CD4-positive, alpha-beta T cell treated with Interleukin-6 for 4 hours (primary cell): Measurements from ENCODE around the gene EFCAB12.

Source experiments
- DNase-seq: peaks from one replicate; pipeline ENCODE4 v3.0.0-alpha.2; 2020; ENCODE audit warnings: mixed read lengths

Gene EFCAB12

DNA sequence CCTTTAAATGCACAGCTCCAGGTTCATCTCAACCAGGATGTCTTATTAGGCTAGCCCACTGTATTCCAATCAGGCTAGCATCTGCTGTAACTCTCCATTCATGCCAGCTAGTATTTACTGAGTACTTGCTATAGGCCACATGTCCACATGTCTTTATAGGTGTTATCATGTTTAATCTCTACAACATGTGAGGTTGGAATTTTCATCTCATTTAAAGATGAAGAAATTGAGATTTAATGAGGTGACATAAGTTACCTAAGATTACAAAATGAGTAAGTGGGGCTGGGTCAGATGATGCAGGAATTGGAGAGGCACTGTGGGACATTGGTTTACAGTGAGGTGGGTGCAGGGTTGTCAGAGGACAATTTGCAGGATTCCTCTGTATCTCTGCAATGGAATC is 14.5 kb upstream of the EFCAB12 start:
- no peak for DNase-seq

DNA sequence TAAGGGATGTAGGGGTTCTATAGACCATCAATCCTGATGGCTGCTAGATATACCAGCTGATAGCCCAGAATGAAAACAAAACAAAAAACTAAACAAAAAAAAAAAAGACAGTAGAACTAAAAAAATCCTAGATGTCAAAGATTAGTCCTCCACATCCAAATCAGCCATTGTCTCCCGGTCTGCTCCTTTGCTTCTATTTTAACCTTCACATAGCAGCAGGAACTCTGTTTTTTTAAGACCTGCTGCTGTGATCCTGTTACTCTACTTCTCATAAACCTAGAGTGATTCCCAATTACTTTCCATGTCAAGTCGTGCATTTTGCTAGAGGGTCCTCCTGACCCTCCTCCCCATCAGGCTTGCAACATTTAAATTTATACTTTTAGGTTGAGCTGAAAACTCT is 14.1 kb upstream of the EFCAB12 start:
- DNase-seq: no peak

GRCh38 chr3:129441782-129442181 is 13.3 kb upstream of the EFCAB12 start:
- no peak for DNase-seq

DNA sequence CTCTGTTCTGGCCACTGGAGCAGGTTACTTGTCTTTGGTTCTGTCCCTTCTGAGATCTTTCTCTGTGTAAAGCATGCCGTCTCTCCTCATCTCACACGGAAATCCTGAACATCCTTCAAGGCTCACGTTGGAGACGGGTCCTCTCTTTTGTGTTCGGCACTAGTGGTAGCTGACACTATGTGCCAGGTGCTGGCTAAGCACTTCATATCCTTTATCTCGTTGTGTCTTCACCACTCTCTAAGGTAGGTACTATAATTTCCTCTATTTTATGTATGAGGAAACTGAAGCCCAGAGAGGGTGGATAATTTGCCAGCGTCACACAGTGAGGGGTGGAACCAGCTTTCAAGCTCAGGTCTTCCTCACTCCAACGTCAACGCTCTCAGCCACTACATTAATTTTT is 12.8 kb upstream of the EFCAB12 start:
- peak; percentile 44 for DNase-seq

DNA sequence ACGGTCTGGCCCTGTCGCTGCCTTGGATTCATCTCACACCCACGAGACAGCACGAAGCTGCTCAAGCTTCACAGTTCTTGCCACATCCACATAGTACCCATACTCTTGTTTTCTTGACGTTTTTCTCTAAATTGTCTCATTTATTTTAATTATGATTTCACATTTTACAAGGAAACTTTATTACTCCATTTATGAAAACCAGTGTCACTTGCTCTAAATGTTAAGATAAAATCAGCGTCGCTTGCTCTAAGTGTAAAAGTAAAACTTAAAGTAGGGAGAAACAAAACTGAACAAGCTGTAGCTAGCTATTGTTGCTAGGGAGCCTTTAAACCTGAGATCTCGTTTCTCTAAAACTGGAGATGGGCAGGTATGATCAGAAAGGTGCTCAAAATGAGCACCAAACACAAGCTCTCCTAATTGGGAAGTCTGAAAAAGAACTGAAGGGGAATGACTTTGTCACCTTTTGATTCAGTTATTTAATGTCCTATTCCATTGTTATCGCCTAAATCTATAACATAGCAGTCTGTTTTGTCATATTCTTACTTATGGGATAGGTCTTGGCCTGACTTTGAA is 12.3 kb upstream of the EFCAB12 start:
- DNase-seq: no peak

GRCh38 chr3:129439817-129440617 is 11.6 kb upstream of the EFCAB12 start, which contains the start of the genes IFT122 and MBD4:
TSS of gene IFT122 (plus strand) at chr3:129440224. CDS start at chr3:129440331, 107 bp downstream.
TSS of gene MBD4 (minus strand) at chr3:129439948. CDS start at chr3:129439833, 115 bp downstream.
- peak; percentile 99 for DNase-seq

GRCh38 chr3:129439226-129439816 is 10.9 kb upstream of the EFCAB12 start:
- peak; percentile 58 for DNase-seq

DNA sequence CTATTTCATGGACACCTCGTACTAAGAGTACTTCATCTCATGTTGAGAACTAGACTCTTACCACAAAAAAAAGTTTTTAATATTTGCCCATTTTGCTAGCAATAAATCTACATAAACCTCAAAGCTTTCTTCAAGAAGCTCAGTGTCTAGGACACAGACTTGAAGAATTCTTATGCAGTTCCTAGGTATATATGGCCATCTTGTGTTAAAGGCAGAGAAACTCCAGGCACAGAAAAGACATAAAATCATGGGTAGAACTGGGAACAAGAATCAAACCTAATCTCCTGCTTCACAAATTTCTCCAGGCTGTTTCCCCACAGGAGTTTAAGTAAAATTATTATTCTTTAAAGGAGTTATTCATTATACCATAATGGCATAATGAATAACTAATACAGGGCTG is 6.9 kb upstream of the EFCAB12 start:
- no peak for DNase-seq

GRCh38 chr3:129434140-129434539 is 5.7 kb upstream of the EFCAB12 start:
- DNase-seq: no peak

DNA sequence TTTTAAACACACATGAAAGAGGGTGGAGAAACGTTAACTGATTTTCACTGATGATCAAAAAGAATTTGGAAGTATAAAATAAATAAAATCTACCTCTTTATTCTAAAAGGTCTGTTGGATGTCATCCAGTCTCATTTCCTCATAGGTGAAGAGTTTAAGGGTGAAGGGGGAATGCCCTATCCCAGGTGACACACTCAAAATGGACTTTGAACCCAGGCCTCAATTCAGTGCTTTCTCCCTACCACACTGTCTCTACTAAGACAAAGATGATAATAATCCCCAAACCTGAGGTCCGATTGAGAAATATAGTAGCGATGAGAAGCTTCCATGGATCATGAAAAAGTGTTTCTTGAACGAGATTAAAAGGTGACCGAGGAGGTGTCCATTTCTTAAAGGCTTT is 5.1 kb upstream of the EFCAB12 start:
- no peak for DNase-seq

DNA sequence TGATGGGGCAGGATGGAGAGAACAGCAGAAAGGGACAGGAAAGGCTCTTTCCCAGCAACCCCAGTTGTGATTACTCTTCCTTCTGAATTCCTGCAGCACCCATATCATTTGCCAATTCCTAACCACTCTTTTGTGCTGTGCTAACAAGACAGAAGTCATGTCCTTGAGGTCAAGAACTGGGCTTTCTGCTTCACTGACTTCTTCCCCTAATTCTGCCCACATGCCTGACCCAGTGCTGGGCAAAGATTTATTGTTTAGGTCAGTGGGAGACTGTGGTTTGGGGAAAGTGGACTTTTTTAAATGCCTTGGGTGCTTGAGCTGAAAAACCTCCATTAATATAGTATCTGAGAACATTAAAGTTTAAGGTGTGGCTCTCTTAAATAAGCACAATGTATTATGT is 4.2 kb upstream of the EFCAB12 start:
- no peak for DNase-seq

DNA sequence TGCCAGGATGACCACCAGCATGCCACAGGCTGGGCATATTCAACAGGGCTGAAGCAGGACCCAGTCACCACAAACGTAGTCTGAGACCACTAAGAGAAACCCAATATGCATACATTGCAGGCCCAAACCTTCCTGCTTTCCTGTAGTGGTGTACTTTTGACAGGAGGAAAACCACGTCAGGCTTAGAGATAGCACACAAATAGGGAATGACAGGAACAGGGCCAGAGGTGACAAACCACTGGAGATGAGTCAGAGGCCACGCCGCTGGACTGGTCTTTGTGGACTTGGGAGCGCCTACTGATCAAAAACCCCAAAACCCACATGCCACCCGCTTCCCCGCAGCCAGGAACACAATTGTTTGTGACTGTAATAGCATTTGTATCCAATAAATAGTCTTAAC is 3.6 kb upstream of the EFCAB12 start:
- no peak for DNase-seq

- no peak for DNase-seq
These were observed 1.2 kb upstream of the EFCAB12 start for GRCh38 chr3:129429602-129430001.

DNA sequence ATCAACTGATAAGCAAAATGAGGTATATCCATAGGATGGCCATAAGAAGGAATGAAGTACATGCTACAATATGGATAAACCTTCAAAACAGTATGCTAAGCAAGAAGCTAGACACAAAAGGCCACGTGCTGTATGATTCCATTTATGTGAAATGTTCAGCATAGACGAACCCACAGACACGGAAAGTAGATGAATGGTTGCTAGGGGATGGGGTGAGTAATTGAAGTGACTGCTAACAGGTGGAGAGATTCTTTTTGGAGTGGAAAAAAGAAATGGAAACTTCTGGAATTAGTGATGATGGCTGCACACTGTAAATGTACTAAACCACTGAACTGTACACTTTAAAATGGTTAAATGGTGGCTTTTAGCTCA is 630 bp upstream of the EFCAB12 start:
- DNase-seq: no peak

DNA sequence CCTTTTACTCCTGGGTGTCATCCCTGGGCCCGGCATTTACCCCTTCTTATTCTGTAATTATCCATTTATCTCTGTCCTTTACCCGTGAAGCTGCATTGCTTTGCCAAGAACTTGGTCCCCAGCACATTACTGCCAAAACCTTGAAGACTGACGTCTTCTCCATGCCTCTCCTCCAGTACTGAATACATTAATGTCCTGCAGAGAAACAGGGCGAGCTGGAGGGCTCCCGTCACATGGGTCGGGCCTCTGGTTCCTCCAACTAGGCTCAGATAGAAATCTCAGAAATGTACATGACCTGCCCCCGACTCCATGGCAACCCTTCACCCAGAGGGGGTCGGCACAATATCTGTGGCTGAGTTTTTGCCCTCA is 445 bp downstream of the EFCAB12 start:
- no peak for DNase-seq

DNA sequence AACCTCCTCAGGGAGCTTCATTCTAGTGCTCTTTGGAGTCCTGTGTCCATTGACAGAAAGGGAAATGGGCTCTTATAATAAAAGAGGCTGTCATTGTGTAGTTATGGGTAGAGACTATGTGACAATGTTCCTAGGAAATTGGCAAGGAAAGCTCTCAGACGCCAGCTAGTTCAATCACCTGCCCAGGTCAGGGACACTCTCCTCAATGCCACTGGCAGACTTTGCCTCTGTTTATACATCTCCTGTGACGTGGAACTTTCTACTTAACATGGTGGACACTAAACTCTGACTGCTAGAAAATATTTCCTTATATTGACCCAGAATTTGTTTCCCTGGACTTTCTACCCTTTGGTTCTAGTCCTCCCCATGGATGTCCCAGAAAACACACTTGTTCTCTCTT is 2.8 kb downstream of the EFCAB12 start:
- no peak for DNase-seq

DNA sequence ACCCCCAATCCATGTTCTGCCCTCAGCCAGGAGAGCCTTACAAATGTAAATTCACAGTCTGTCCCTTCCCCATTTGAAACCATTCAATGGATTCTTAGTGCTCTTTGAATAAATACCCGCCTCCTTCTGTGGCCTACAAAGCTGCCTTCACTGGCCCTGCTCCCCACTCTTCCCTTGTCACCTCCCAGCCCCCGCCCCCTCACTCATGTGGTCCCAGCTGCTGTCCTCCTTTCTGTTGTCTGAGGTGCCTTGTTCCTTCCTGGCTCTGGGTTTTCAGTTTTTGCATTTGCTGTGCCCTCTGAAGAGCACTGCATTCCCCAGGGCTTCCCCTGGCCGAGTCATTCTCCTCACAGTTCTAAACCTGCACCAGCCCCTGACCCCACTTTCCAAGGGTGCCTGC is 3.2 kb downstream of the EFCAB12 start:
- DNase-seq: no peak

DNA sequence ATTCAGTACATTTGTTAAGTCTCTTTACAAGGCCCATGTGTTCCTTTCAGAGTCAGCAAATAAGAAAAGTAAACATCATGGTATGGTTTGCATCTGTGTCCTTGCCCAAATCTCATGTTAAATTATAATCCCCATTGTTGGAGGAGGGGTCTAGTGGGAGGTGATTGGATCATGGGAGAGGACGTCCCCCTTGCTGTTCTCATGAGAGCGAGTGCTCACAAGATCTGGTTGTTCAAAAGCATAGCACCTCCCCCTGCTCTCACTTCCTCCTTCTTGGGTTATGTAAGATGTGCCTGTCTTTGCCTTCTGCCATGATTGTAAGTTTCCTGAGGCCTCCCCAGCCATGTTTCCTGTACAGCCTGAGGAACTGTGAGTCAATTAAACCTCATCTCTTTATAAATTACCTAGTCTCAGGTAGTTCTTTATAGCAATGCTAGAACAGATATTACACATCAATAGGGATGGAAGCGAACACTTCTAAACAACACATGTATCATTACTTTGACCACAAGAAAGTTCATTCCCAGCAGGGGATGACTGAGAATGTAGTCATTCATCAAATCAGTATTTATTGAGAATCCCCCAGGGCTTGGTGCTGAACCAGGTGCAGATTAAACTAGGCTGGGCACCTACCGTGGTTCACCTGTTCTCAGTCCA is 4.1 kb downstream of the EFCAB12 start:
- DNase-seq: no peak

DNA sequence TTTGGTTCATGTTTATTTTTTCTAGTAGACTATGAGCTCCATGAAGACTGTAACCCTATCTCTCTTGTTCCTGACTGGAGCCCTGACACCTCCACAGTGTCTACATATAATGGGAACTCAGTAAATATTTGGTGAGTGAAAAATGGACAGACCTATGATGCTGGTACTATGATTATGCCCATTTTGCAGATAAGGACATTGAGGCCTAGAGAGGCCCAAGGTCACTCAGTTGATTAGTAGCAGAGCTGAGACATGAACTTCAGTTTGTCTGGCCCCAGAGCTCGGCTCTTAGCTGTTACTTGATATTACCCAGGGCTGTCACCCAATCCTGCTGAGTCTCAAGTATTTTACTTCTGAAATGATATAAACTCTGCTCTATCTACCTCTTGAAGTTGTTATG is 5.5 kb downstream of the EFCAB12 start:
- no peak for DNase-seq

DNA sequence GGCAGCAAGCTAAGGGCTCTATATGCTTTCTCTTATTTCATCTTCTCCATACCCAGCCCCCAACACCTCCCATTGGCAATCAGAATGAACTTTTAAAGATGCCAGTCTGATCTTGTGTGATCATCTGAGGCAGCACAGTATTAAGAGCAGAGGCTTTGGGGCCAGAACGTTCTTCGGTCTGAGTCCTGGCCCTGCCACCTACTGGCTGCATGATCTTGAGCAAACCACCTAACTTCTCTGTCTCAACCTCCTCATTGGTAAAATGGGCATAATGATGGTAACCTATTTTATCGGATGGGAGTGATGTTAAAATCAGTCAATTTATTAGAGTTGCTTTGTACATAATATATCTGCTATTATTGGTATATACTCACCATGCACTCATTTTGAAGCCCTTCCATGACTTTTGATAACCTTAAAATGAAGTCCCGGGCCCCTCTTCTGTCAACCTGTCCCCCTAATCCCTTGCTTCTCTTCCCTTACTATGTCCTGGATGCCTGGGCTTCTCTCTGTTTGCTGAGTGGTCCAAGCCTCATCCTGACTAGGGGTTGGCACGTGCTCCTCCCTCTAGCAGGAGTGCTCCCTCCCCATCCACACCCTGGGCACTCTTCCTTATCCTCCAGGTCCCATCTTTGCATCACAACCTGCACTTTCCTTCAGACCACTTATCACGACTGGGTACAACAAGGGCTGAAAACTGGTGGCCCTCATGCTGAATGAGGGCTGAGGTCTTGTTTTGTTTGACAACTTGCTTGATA is 6.3 kb downstream of the EFCAB12 start:
- no peak for DNase-seq

GRCh38 chr3:129421236-129421883 is 7.1 kb downstream of the EFCAB12 start:
- DNase-seq: no peak

DNA sequence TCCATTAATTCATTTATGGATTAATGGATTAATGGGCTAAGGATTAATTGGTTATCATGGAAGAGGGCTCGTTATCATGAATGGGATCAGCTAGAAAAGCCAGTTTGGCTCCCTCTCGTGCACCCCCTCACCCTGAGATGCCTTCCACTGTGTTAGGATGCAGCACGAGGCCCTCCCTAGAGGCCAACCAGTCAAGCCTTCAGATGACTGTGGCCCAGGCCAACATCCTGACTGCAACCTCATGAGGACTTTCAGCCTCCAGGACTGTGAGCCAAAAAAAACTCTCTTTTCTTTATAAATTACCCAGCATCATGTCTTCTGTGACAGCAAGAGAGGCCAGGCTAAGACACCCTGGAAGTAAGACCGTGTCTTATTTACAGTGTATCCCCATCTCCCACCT is 9.0 kb downstream of the EFCAB12 start:
- no peak for DNase-seq
